Lower leg skin (tissue), 4 donors: ENCODE measurements around the gene SMIM28. TPM values are rescaled to one million over a fixed set of nuclear protein-coding genes. Genes with fewer than 3 reads are reported as not detected.

Source experiments
- DNase-seq, 2 donors: peaks; one replicate each; pipeline ENCODE4 v3.0.0-alpha.2; 2019; ENCODE audit warnings: low spot score in 2 of 2
- H3K4me3 ChIP-seq: fragments of 200-600 bp; sonication (generic); 2 replicates; pipeline ENCODE4 v1.5.1; 2017; ENCODE audit warnings: mild to moderate bottlenecking, low read depth; ENCODE audit not compliant: poor library complexity, severe bottlenecking
- CTCF ChIP-seq, 3 donors: fragments of 450-650 bp; IDR thresholded peaks; one replicate each; pipeline ENCODE4 v1.5.1; 2016; ENCODE audit warnings: antibody characterized with exemption in 3 of 3, mild to moderate bottlenecking in 3 of 3, moderate library complexity in 2 of 3
- POLR2A ChIP-seq, 2 donors: fragments of 450-650 bp; IDR thresholded peaks; one replicate each; pipeline ENCODE4 v1.6.1; 2016 to 2017; ENCODE audit warnings: antibody characterized with exemption in 2 of 2, mild to moderate bottlenecking in 1 of 2, moderate library complexity in 1 of 2
- WGBS, 2 donors: methylation state at CpG; one replicate each; pipeline ENCODE4 v1.1.5; 2018; 5-methylcytosine and 5-hydroxymethylcytosine counted together
- intact Hi-C: fragments of 100-400 bp; cut with DNase I; formaldehyde crosslinking; loops from one replicate; pipeline ENCODE4 v1.15.0; 2023; ENCODE audit warnings: low total_unique reads
- total RNA-seq, 4 donors: library from RNA; depleted of rRNA; stranded (reverse); fragments of >200 nt; gene quantifications; one replicate each; pipeline ENCODE4 v1.1.0, GENCODE V29; 2016

Gene SMIM28
- total RNA-seq, 4 donors from 2014 or later = not detected

- intact Hi-C loops = no loop called here
- H3K4me3 ChIP-seq = no peak overlapping the region
- DNase-seq = no peak
- TF ChIP-seq POLR2A (IDR thresholded peaks at IDR 0.05) (no peak), CTCF (IDR thresholded peaks at IDR 0.05) (no peak)
- WGBS, 2 donors = 92 to 93% methylated on average over 5 of the region's 5 CpGs
These were observed 48.9 kb downstream of the SMIM28 start for GRCh38 chr6:138426500-138427123.

- 88 to 91% methylated on average over 8 of the region's 8 CpGs for WGBS, 2 donors
- DNase-seq = no peak
- H3K4me3 ChIP-seq = no peak overlapping the region
- intact Hi-C loops = no loop called here
- TF ChIP-seq POLR2A (IDR thresholded peaks at IDR 0.05) = no peak
- TF ChIP-seq CTCF (IDR thresholded peaks at IDR 0.05) = no peak
These were observed 50.0 kb downstream of the SMIM28 start for GRCh38 chr6:138427701-138428100.

- intact Hi-C loops = no loop called here
- H3K4me3 ChIP-seq = no peak overlapping the region
- WGBS, 2 donors = 25 to 35% methylated on average over 8 of the region's 8 CpGs
- no peak for DNase-seq
- TF ChIP-seq POLR2A (IDR thresholded peaks at IDR 0.05) (no peak), CTCF (IDR thresholded peaks at IDR 0.05) (no peak)
These were observed 51.4 kb downstream of the SMIM28 start for GRCh38 chr6:138428944-138429598.

GRCh38 chr6:138429761-138430160 is 52.1 kb downstream of the SMIM28 start:
- DNase-seq = no peak
- intact Hi-C loops = loop anchor here (10.0 kb wide), 1 partner anchor 95 kb away; no protein-coding TSS in a partner anchor
- 83 to 85% methylated on average over 12 of the region's 12 CpGs for WGBS, 2 donors

GRCh38 chr6:138430361-138431145 is 52.8 kb downstream of the SMIM28 start:
- intact Hi-C loops = loop anchor here (10.0 kb wide), 1 partner anchor 94 kb away; no protein-coding TSS in a partner anchor
- no peak for DNase-seq
- 82% methylated on average over 29 of the region's 29 CpGs for WGBS, 2 donors
- H3K4me3 ChIP-seq = no peak overlapping the region
- TF ChIP-seq CTCF (IDR thresholded peaks at IDR 0.05) (no peak), POLR2A (IDR thresholded peaks at IDR 0.05) (no peak)

More at GRCh38 chr6:138429761-138430160, 52.1 kb downstream of the SMIM28 start:
- no peak overlapping the region for H3K4me3 ChIP-seq
- TF ChIP-seq CTCF (IDR thresholded peaks at IDR 0.05) (no peak), POLR2A (IDR thresholded peaks at IDR 0.05) (no peak)
